ENCODE measurements around the gene FUCA2. TPM values are rescaled to one million over a fixed set of nuclear protein-coding genes. Genes with fewer than 3 reads are reported as not detected.

The FUCA2 gene
- total and polyA plus RNA-seq, 2 of the 8 experiments (the other 6 are each of a cell fraction or from before 2014, with no cell fraction given): 24.2 to 47.2 TPM

DNA sequence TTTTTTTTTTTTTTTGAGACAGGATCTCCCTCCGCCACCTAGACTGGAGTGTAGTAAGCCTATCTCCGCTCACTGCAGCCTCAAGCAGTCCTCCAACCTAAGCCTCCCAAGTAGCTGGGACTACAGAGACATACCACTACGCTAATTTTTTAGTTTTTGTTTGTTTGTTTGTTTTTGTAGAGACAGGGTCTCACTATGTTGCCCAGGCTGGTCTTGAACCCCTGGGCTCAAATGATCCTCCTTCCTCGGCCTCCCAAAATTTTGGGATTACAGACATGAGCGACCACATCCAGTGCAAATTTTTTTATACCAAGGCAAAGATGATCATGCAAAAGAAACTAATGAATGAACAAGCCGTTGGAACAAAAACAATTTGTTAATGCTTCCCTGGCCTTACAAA is 5.3 kb downstream of the FUCA2 start:
- Histone ChIP-seq H3K4ac (replicated peaks; ENCODE audit: insufficient read length, low read depth, low read length) (no peak overlapping the region), H3K79me2 (ENCODE audit: control insufficient read depth in 1 of 2, insufficient read depth in 2 of 2, low read length in 2 of 2) (peaks cover 0 to 18% of the 10 kb centered on the region in 2 experiments; a peak in 2 of 4 replicates), H4K91ac (replicated peaks; ENCODE audit: insufficient read length, low read length) (no peak overlapping the region), H3K9ac (replicated peaks in 1 of 4; ENCODE audit: extremely low read depth in 1 of 4, low read depth in 3 of 4, low read length in 3 of 4) (no peak overlapping the region), H2BK20ac (ENCODE audit: low read length) (no peak overlapping the region), H4K8ac (ENCODE audit: extremely low read depth, insufficient read depth, low read length) (no peak overlapping the region), H3K23ac (ENCODE audit: insufficient read length) (no peak overlapping the region), H3K27ac (ENCODE audit: low read depth, low read length) (no peak overlapping the region), H4K20me1 (replicated peaks in 1 of 2; ENCODE audit: control insufficient read depth in 1 of 2, insufficient read depth in 2 of 2, low read length in 2 of 2) (peaks cover 2% of the 10 kb centered on the region in 2 experiments), H3K9me3 (ENCODE audit: insufficient read depth in 2 of 2, low read depth in 1 of 2, low read length in 1 of 2) (no peaks in the 10 kb centered on the region), H3K36me3 (ENCODE audit: control insufficient read depth in 2 of 4, insufficient read depth in 4 of 4, low read length in 3 of 4) (peaks cover 2 to 43% (median 17%) of the 10 kb centered on the region in 4 experiments; a peak in 5 of 8 replicates), H4K5ac (ENCODE audit: insufficient read length, low read depth, low read length) (no peak overlapping the region), H3K27me3 (replicated peaks in 1 of 4; ENCODE audit: control insufficient read depth in 3 of 4, extremely low read depth in 1 of 4, insufficient read depth in 3 of 4, low read length in 3 of 4) (no peaks in the 10 kb centered on the region), H2BK5ac (ENCODE audit: low read depth, low read length) (no peak overlapping the region), H3K4me1 (replicated peaks in 1 of 4; ENCODE audit: control insufficient read depth in 3 of 4, insufficient read depth in 4 of 4, low read length in 3 of 4) (peaks cover 0 to 2% (median 1%) of the 10 kb centered on the region in 4 experiments; a peak in 3 of 7 replicates), H3K79me1 (ENCODE audit: low read depth, low read length) (no peaks in the 10 kb centered on the region; the same call in 1 of the 2 replicates), H3K4me2 (ENCODE audit: insufficient read depth in 1 of 2, low read depth in 2 of 2, low read length in 2 of 2) (no peak overlapping the region), H2BK15ac (ENCODE audit: low read length) (no peak overlapping the region), H3K23me2 (ENCODE audit: low read depth, low read length) (peaks cover 6% of the 10 kb centered on the region), H2BK12ac (ENCODE audit: low read depth, low read length) (no peak overlapping the region), H3K18ac (ENCODE audit: extremely low read depth, low read length) (no peak overlapping the region), H3K14ac (ENCODE audit: insufficient read length) (no peak overlapping the region), H3K56ac (replicated peaks; ENCODE audit: insufficient read length, low read depth, low read length) (no peak overlapping the region), H2AFZ (ENCODE audit: low read length) (no peak overlapping the region), H2AK5ac (ENCODE audit: low read depth, low read length) (no peak overlapping the region), H2BK120ac (replicated peaks; ENCODE audit: low read depth, low read length) (no peak overlapping the region), H3K4me3 (ENCODE audit: extremely low read depth in 1 of 4, insufficient read depth in 2 of 4, low read depth in 3 of 4, low read length in 4 of 4) (no peak overlapping the region)
- CTCF ChIA-PET (ENCODE audit: partially characterized antibody): interaction anchor here (1.0 to 1.5 kb wide), 2 partner anchors 9 to 52 kb away, joined by 3 to 4 read pairs; no protein-coding TSS in a partner anchor
- DNase-seq (ENCODE audit: low read depth in 1 of 2, low spot score in 2 of 2) (no peak), FAIRE-seq (no peak)
- 91% methylated on average over 5 of the region's 6 CpGs; no CpG with 5 or more reads in 1 of the 2 experiments for WGBS, 2 experiments (ENCODE audit: extremely low coverage in 1 of 2, insufficient coverage in 1 of 2, insufficient read length in 1 of 2, insufficient replicate concordance in 2 of 2, low coverage in 1 of 2, low lambda C conversion rate in 2 of 2, missing lambda C conversion rate in 1 of 2)
- POLR2A ChIA-PET (ENCODE audit: partially characterized antibody): interaction anchor here (0.7 to 2.1 kb wide), 4 partner anchors 10 to 78 kb away, joined by 4 to 6 read pairs (median 4); no protein-coding TSS in a partner anchor
- TF ChIP-seq CTBP2 (IDR thresholded peaks at IDR 0.05; ENCODE audit: borderline replicate concordance, insufficient read depth, insufficient read length, low read length): no peak
- TF ChIP-seq CBX8 (IDR thresholded peaks at IDR 0.05; ENCODE audit: borderline replicate concordance, low read depth, low read length): no peak
- no peak for TF ChIP-seq MAFK (IDR thresholded peaks at IDR 0.05; ENCODE audit: low read depth, low read length)
- no peak for TF ChIP-seq POLR2AphosphoS5 (IDR thresholded peaks at IDR 0.05; ENCODE audit: low read depth, low read length)
- no peak for TF ChIP-seq CTCF (IDR thresholded peaks at IDR 0.05; ENCODE audit: control extremely low read depth in 1 of 3, insufficient read depth in 1 of 3, low read depth in 1 of 3, low read length in 3 of 3)
- TF ChIP-seq CREB1 (IDR thresholded peaks at IDR 0.05): no peak
- TF ChIP-seq KDM1A (IDR thresholded peaks at IDR 0.05; ENCODE audit: borderline replicate concordance, low read length): no peak
- no peak for TF ChIP-seq KDM5A (IDR thresholded peaks at IDR 0.05; ENCODE audit: low read length)
- no peak for TF ChIP-seq SUZ12 (IDR thresholded peaks at IDR 0.05; ENCODE audit: low read length)
- no peak for TF ChIP-seq RNF2 (IDR thresholded peaks at IDR 0.05; ENCODE audit: borderline replicate concordance, low read depth, low read length, missing control alignments, poor library complexity, severe bottlenecking)

Measured in H1 (cell line).